Esophagus muscularis mucosa (tissue), 4 donors: ENCODE data around the gene LMNTD2.

Experiments used
- CTCF ChIP-seq, 3 experiments: fragments of 200-600 bp in 2 of 3; fragments of 450-650 bp in 1 of 3; sonication (generic) in 2 of 3; IDR thresholded peaks; one replicate each; pipeline ENCODE4 v1.5.1; 2017 to 2019; ENCODE audit warnings: antibody characterized with exemption in 3 of 3, mild to moderate bottlenecking in 2 of 3, moderate library complexity in 1 of 3
- EP300 ChIP-seq: sonication (generic); formaldehyde crosslinking; IDR thresholded peaks from one replicate; pipeline ENCODE4 v1.6.1; 2017; ENCODE audit warnings: antibody characterized with exemption
- POLR2A ChIP-seq: fragments of 450-650 bp; IDR thresholded peaks from one replicate; pipeline ENCODE4 v1.6.1; 2017; ENCODE audit warnings: antibody characterized with exemption, moderate library complexity, mild to moderate bottlenecking, low read depth
- POLR2AphosphoS5 ChIP-seq, 2 donors: sonication (generic); formaldehyde crosslinking; IDR thresholded peaks; one replicate each; pipeline ENCODE4 v1.6.1; 2017; ENCODE audit warnings: antibody characterized with exemption in 2 of 2

- TF ChIP-seq POLR2A (no peak), POLR2AphosphoS5 (IDR thresholded peaks at IDR 0.05) (no peak), CTCF (IDR thresholded peaks at IDR 0.05) (no peak), EP300 (no peak)
These were observed 730 bp downstream of the LMNTD2 start for GRCh38 chr11:559712-560304.
